Chondrocyte (in vitro differentiated cells): ENCODE measurements around the gene MAP2K5. TPM values are rescaled to one million over a fixed set of nuclear protein-coding genes. Genes with fewer than 3 reads are reported as not detected.

Source experiments
- DNase-seq: peaks from one replicate; pipeline ENCODE4 v3.0.0; 2021; ENCODE audit warnings: mixed read lengths, low spot score
- H3K27ac Mint-ChIP-seq: one replicate; pipeline ENCODE4 v1.8.0; 2021; ENCODE audit warnings: mild to moderate bottlenecking, moderate library complexity, mixed read lengths; ENCODE audit not compliant: unreplicated experiment
- H3K27me3 Mint-ChIP-seq: 2 replicates; pipeline ENCODE4 v1.8.0; 2021; ENCODE audit warnings: low read depth, mixed read lengths
- H3K36me3 Mint-ChIP-seq: 2 replicates; pipeline ENCODE4 v1.8.0; 2021; ENCODE audit warnings: low read depth, mixed read lengths
- H3K4me1 Mint-ChIP-seq: 2 replicates; pipeline ENCODE4 v1.8.0; 2021; ENCODE audit warnings: low read depth, mild to moderate bottlenecking, mixed read lengths
- H3K4me3 Mint-ChIP-seq: one replicate; pipeline ENCODE4 v1.8.0; 2021; ENCODE audit warnings: mild to moderate bottlenecking, moderate library complexity, mixed read lengths; ENCODE audit not compliant: unreplicated experiment
- H3K9me3 Mint-ChIP-seq: 2 replicates; pipeline ENCODE4 v1.8.0; 2021; ENCODE audit warnings: low read depth, mixed read lengths
- CTCF ChIP-seq: fragments of 200-600 bp; sonication (generic); IDR thresholded peaks from 2 replicates; pipeline ENCODE4 v1.5.0; 2021; ENCODE audit warnings: antibody characterized with exemption, mild to moderate bottlenecking, moderate library complexity
- total RNA-seq: library from RNA; stranded (reverse); gene quantifications from 3 replicates; pipeline ENCODE4 v1.2.1, GENCODE V29; 2021

The MAP2K5 gene
- total RNA-seq, 1 donor from 2014 or later, result 14.0 TPM

GRCh38 chr15:67594770-67595169 lies 52.3 kb downstream of the MAP2K5 start:
- H3K27ac Mint-ChIP-seq, result no peak overlapping the region
- H3K9me3 Mint-ChIP-seq, result no peaks in the 10 kb centered on the region
- no peak for TF ChIP-seq CTCF
- H3K27me3 Mint-ChIP-seq, result no peaks in the 10 kb centered on the region
- peaks cover 3% of the 10 kb centered on the region for H3K4me1 Mint-ChIP-seq
- DNase-seq, result no peak
- H3K36me3 Mint-ChIP-seq, result peaks cover 9% of the 10 kb centered on the region
- no peak overlapping the region for H3K4me3 Mint-ChIP-seq

GRCh38 chr15:67595572-67595971 lies 53.1 kb downstream of the MAP2K5 start:
- H3K9me3 Mint-ChIP-seq, result no peaks in the 10 kb centered on the region
- no peak for TF ChIP-seq CTCF
- H3K36me3 Mint-ChIP-seq, result peaks cover 9% of the 10 kb centered on the region
- H3K27ac Mint-ChIP-seq, result no peak overlapping the region
- H3K4me3 Mint-ChIP-seq, result no peak overlapping the region
- peaks cover 9% of the 10 kb centered on the region for H3K4me1 Mint-ChIP-seq
- DNase-seq, result no peak
- H3K27me3 Mint-ChIP-seq, result no peaks in the 10 kb centered on the region

GRCh38 chr15:67601073-67601472 lies 58.6 kb downstream of the MAP2K5 start:
- Mint-ChIP-seq H3K27ac (peak overlapping the region; percentile 0), H3K4me3 (no peak overlapping the region), H3K4me1 (peaks cover 19% of the 10 kb centered on the region), H3K9me3 (no peaks in the 10 kb centered on the region), H3K27me3 (no peaks in the 10 kb centered on the region), H3K36me3 (peaks cover 3% of the 10 kb centered on the region)
- DNase-seq, result no peak
- no peak for TF ChIP-seq CTCF

GRCh38 chr15:67603063-67603462 lies 60.6 kb downstream of the MAP2K5 start:
- Mint-ChIP-seq H3K27me3 (no peaks in the 10 kb centered on the region), H3K9me3 (no peaks in the 10 kb centered on the region), H3K4me3 (no peak overlapping the region), H3K36me3 (peaks cover 3% of the 10 kb centered on the region), H3K27ac (no peak overlapping the region), H3K4me1 (peaks cover 19% of the 10 kb centered on the region)
- no peak for DNase-seq
- TF ChIP-seq CTCF, result no peak

- no peak overlapping the region for H3K27ac Mint-ChIP-seq
- H3K4me3 Mint-ChIP-seq, result no peak overlapping the region
- peaks cover 4% of the 10 kb centered on the region for H3K36me3 Mint-ChIP-seq
- no peaks in the 10 kb centered on the region for H3K9me3 Mint-ChIP-seq
- DNase-seq, result no peak
- no peaks in the 10 kb centered on the region for H3K27me3 Mint-ChIP-seq
- TF ChIP-seq CTCF, result no peak
- peaks cover 11% of the 10 kb centered on the region for H3K4me1 Mint-ChIP-seq
These were observed 63.4 kb downstream of the MAP2K5 start for GRCh38 chr15:67605871-67606270.
